Pancreas (tissue), 10 donors: ENCODE measurements around the gene WWC2. TPM values are rescaled to one million over a fixed set of nuclear protein-coding genes. Genes with fewer than 3 reads are reported as not detected.

Experiments used
- ATAC-seq, 4 donors: fragments of 200-7000 bp; cut with Tn5 transposase; one replicate each; pipeline versions ENCODE4 v1.8.0 to v1.9.1; 2020; ENCODE audit warnings: mild to moderate bottlenecking in 4 of 4, moderate library complexity in 4 of 4
- DNase-seq, 6 donors: peaks; one replicate each; pipeline ENCODE4 v3.0.0-alpha.2; 2020
- FAIRE-seq: peaks from 2 replicates; lab custom pipeline; 2012; peaks lifted over from hg19 to GRCh38; lab: Jason Lieb, UNC
- H3K27ac ChIP-seq, 4 donors: fragments of 200-600 bp; sonication (generic); 1 replicate in 3 of 4; 2 replicates in 1 of 4; pipeline versions ENCODE4 v1.5.0 to v1.8.0; 2020
- H3K27me3 ChIP-seq, 4 donors: fragments of 200-600 bp; one replicate each; pipeline ENCODE4 v1.8.0; 2021
- H3K36me3 ChIP-seq, 3 donors: fragments of 200-600 bp; sonication (generic) in 1 of 3; one replicate each; pipeline versions ENCODE4 v1.5.0 to v1.8.0; 2020 to 2021
- H3K4me1 ChIP-seq, 3 donors: fragments of 200-600 bp; one replicate each; pipeline ENCODE4 v1.8.0; 2021
- H3K4me3 ChIP-seq, 4 donors: fragments of 200-600 bp; sonication (generic) in 2 of 4; one replicate each; pipeline versions ENCODE4 v1.5.0 to v1.8.0; 2020 to 2021
- H3K9me3 ChIP-seq, 4 donors: fragments of 200-600 bp; one replicate each; pipeline ENCODE4 v1.8.0; 2021
- CTCF ChIP-seq, 4 donors: fragments of 200-600 bp; sonication (generic) in 3 of 4; IDR thresholded peaks; one replicate each; pipeline versions ENCODE4 v1.5.0 to v1.8.0; 2021; ENCODE audit warnings: antibody characterized with exemption in 4 of 4
- WGBS, 2 donors: extraction: QIAGEN DNeasy Blood & Tissue Kit; methylation state at CpG; one replicate each; pipeline ENCODE4 v1.1.7; 2013; 5-methylcytosine and 5-hydroxymethylcytosine counted together
- intact Hi-C, 3 donors: fragments of 100-400 bp; cut with DNase I; formaldehyde crosslinking; loops; one replicate each; pipeline versions ENCODE4 v1.11.1 to v1.14.2; 2022
- polyA plus RNA-seq, 2 donors: library from polyadenylated mRNA; stranded (reverse); fragments of 200-250 nt; gene quantifications; one replicate each; pipeline ENCODE4 v1.2.3, GENCODE V29; 2013
- total RNA-seq, 6 donors: library from RNA; stranded (reverse); fragmentation: NEBNext Ultra II Directional in 4 of 6; extraction: Animal tissue kit (Norgen Biotek cat#: 25700) in 4 of 6; gene quantifications; one replicate each; pipeline versions ENCODE4 v1.2.1 to v1.2.4, GENCODE V29; 2021 to 2023
- donor health status: healthy with polysubstance abuse.
- donor health status: DM: no; HTN: no; CAD: no; lungs with moderate emphysema.
- donor health status: DM: no; HTN: no; CAD: no.
- donor health status: control.
- donor health status: control.
- donor health status: Bipolar disorder and iron deficiency.
- donor health status: DM: yes; HTN: yes; CAD: no.
- donor health status: DM: no; HTN: no; CAD: no.
- donor health status: DM: no; HTN: no; CAD: no.
- donor health status: DM: yes; HTN: yes; CAD: no.

Gene WWC2
- total and polyA plus RNA-seq, 8 donors = 4.4 to 27.5 (median 16.9) TPM

- Histone ChIP-seq H3K4me1 (peaks cover 20 to 35% (median 28%) of the 10 kb centered on the region in 3 donors), H3K27me3 (no peaks in the 10 kb centered on the region), H3K9me3 (no peaks in the 10 kb centered on the region), H3K27ac (peak overlapping the region in 2 of 4 donors; percentile 25 to 58), H3K4me3 (no peak overlapping the region), H3K36me3 (no peaks in the 10 kb centered on the region)
- no peak for TF ChIP-seq CTCF (IDR thresholded peaks at IDR 0.05)
- 57 to 63% methylated on average over 2 of the region's 2 CpGs for WGBS, 2 donors
- no peak for FAIRE-seq
- ATAC-seq = no peak
- DNase-seq = peak in 1 of 6 donors; percentile 43
- intact Hi-C loops = no loop called here
These were observed 145.4 kb downstream of the WWC2 start for GRCh38 chr4:183244506-183244905.

GRCh38 chr4:183248201-183248600 lies 149.1 kb downstream of the WWC2 start:
- 90 to 95% methylated on average over 2 of the region's 2 CpGs for WGBS, 2 donors
- Histone ChIP-seq H3K27me3 (no peaks in the 10 kb centered on the region), H3K9me3 (no peaks in the 10 kb centered on the region), H3K36me3 (no peaks in the 10 kb centered on the region), H3K27ac (no peak overlapping the region), H3K4me3 (no peak overlapping the region), H3K4me1 (peaks cover 4 to 12% (median 6%) of the 10 kb centered on the region in 3 donors)
- DNase-seq (no peak), FAIRE-seq (no peak), ATAC-seq (no peak)
- intact Hi-C loops = no loop called here
- no peak for TF ChIP-seq CTCF (IDR thresholded peaks at IDR 0.05)

- intact Hi-C loops = loop anchor here in 2 of 3 donors (5.0 to 10.0 kb wide), 3 partner anchors 175 to 305 kb away; no protein-coding TSS in a partner anchor
- 19 to 27% methylated on average over 2 of the region's 2 CpGs for WGBS, 2 donors
- FAIRE-seq (peak; percentile 13), ATAC-seq (peak; percentile 64 to 94 (median 91)), DNase-seq (peak in 1 of 6 donors; percentile 42)
- Histone ChIP-seq H3K27ac (no peak overlapping the region), H3K27me3 (no peaks in the 10 kb centered on the region), H3K4me3 (no peak overlapping the region), H3K36me3 (peaks cover 0 to under 1% (median 0%) of the 10 kb centered on the region in 3 donors), H3K4me1 (peaks cover 0 to 10% (median 4%) of the 10 kb centered on the region in 3 donors), H3K9me3 (no peaks in the 10 kb centered on the region)
- peak in 2 of 4 donors; percentile 14 to 16 for TF ChIP-seq CTCF (IDR thresholded peaks at IDR 0.05)
These were observed 150.8 kb downstream of the WWC2 start for GRCh38 chr4:183249854-183250253.

- no peak for TF ChIP-seq CTCF (IDR thresholded peaks at IDR 0.05)
- FAIRE-seq (no peak), ATAC-seq (peak in 3 of 4 donors; percentile 40 to 50 (median 40)), DNase-seq (no peak)
- Histone ChIP-seq H3K27me3 (no peaks in the 10 kb centered on the region), H3K4me1 (peaks cover 0 to 10% (median 4%) of the 10 kb centered on the region in 3 donors), H3K4me3 (no peak overlapping the region), H3K9me3 (no peaks in the 10 kb centered on the region), H3K36me3 (peaks cover 0 to 5% (median 0%) of the 10 kb centered on the region in 3 donors), H3K27ac (no peak overlapping the region)
- intact Hi-C loops = loop anchor here in 2 of 3 donors (5.0 to 10.0 kb wide), 3 partner anchors 176 to 306 kb away; no protein-coding TSS in a partner anchor
- 21 to 37% methylated on average over 2 of the region's 2 CpGs for WGBS, 2 donors
These were observed 151.8 kb downstream of the WWC2 start for GRCh38 chr4:183250831-183251230.

GRCh38 chr4:183252959-183253358 lies 153.9 kb downstream of the WWC2 start:
- intact Hi-C loops = loop anchor here in 2 of 3 donors (5.0 to 10.0 kb wide), 3 partner anchors 178 to 308 kb away; no protein-coding TSS in a partner anchor
- H3K27me3 ChIP-seq = no peaks in the 10 kb centered on the region
- DNase-seq (no peak), ATAC-seq (no peak), FAIRE-seq (no peak)
- H3K9me3 ChIP-seq = no peaks in the 10 kb centered on the region
- no peak overlapping the region for H3K4me3 ChIP-seq
- TF ChIP-seq CTCF (IDR thresholded peaks at IDR 0.05) = no peak
- peaks cover 0 to 7% (median 0%) of the 10 kb centered on the region in 3 donors for H3K36me3 ChIP-seq
- 83 to 86% methylated on average over 4 of the region's 4 CpGs for WGBS, 2 donors
- H3K4me1 ChIP-seq = peaks cover 0 to 10% (median 4%) of the 10 kb centered on the region in 3 donors
- H3K27ac ChIP-seq = no peak overlapping the region
